Adipocyte (in vitro differentiated cells): Measurements from ENCODE around the gene RPS3.

ENCODE experiments used
- DNase-seq: peaks from one replicate; pipeline ENCODE4 v3.0.0-alpha.2; 2015; ENCODE audit warnings: low read depth
- H3K27me3 ChIP-seq: replicated peaks from 2 replicates; pipeline ENCODE4 v1.7.0; 2013; ENCODE audit warnings: mild to moderate bottlenecking, low read length, moderate library complexity; ENCODE audit not compliant: control insufficient read depth, insufficient read depth
- H3K36me3 ChIP-seq: 2 replicates; pipeline ENCODE4 v1.7.0; 2013; ENCODE audit warnings: low read length, mild to moderate bottlenecking, moderate library complexity; ENCODE audit not compliant: control insufficient read depth, insufficient read depth, severe bottlenecking
- H3K4me1 ChIP-seq: 2 replicates; pipeline ENCODE4 v1.7.0; 2013; ENCODE audit warnings: mild to moderate bottlenecking, low read length, moderate library complexity; ENCODE audit not compliant: control insufficient read depth, insufficient read depth
- H3K4me3 ChIP-seq: 2 replicates; pipeline ENCODE4 v1.7.0; 2013; ENCODE audit warnings: mild to moderate bottlenecking, low read length, moderate library complexity
- H3K9ac ChIP-seq: 2 replicates; pipeline ENCODE4 v1.7.0; 2013; ENCODE audit warnings: mild to moderate bottlenecking, low read length, moderate library complexity
- H3K9me3 ChIP-seq: 2 replicates; pipeline ENCODE4 v1.7.0; 2013; ENCODE audit warnings: mild to moderate bottlenecking, low read length, moderate library complexity; ENCODE audit not compliant: control insufficient read depth

RPS3 gene

DNA sequence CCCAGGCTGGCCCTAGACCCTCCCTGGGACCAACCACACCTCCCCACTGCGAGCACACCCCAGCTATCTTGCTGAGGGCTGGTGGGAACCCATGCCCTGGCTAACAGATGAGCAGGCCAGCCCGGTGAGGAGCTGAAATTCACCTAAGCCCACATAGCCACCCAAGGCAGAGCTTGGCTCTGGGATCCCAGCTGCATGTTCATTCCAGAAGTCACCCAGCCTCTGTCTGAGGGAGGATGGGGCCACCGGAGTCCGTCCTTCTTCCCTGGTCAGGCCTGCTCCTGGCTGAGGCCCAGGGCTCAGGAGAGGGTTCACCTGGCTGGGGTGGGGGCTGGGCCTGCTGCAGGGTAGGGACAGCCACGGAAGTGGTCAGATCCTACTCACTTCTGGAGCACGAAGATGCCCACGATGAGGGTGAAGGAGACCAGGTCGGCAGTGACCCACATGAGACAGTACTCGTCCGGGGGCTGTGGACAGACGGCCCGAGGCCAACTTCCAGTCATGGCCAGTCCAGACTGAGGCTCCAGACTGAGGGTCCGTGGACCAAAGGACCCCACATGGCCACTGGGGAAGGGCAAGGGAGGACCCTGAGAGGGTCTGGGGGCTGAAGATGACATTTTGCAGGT lies 40.3 kb downstream of the RPS3 start:
- Histone ChIP-seq H3K9ac (no peak overlapping the region), H3K4me1 (no peaks in the 10 kb centered on the region), H3K36me3 (no peaks in the 10 kb centered on the region), H3K9me3 (no peaks in the 10 kb centered on the region), H3K27me3 (peaks cover 8% of the 10 kb centered on the region), H3K4me3 (no peak overlapping the region)
- DNase-seq, result no peak

DNA sequence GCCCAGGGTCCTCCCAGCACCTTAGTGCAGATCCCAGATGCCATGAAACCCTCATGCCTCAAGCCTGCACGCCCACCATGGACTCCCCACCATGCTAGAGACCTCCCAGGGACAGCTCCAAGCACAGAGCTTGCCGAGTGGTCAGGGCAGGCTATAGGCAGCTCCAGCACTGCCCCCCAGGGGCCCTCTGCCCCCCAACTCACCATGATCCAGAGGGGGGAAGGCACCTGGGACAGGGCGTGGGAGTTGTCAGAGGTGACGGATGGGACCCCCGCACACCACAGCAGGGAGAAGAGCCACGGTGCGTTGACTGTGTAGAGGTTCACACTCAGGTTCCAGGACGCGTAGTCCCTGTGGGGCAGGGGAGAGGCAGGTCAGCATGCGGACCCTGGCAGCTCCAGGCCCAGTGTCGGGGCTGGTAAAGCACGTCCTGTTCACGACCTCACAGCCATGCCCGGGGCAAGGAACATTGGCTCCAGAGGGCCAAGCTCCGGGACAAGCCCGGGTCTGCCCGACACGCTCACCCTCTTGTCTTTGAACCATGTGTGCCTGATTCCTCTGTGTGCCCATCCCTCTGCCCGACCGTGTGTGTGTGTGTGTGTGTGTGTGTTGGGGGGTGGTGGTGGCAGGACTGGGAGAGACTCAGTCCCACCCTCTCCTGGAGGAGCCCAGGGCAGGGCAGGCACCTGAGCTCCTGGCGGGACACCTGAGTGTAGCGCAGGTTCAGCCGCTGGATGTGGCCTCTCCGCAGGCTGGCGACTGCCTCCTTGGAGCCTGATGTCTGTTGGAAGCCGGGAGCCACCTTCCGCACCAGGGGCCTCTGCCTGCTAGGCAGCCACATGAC lies 41.9 kb downstream of the RPS3 start:
- Histone ChIP-seq H3K4me1 (no peaks in the 10 kb centered on the region), H3K27me3 (peaks cover 8% of the 10 kb centered on the region), H3K4me3 (no peak overlapping the region), H3K36me3 (no peaks in the 10 kb centered on the region), H3K9ac (no peak overlapping the region), H3K9me3 (no peaks in the 10 kb centered on the region)
- DNase-seq, result no peak

DNA sequence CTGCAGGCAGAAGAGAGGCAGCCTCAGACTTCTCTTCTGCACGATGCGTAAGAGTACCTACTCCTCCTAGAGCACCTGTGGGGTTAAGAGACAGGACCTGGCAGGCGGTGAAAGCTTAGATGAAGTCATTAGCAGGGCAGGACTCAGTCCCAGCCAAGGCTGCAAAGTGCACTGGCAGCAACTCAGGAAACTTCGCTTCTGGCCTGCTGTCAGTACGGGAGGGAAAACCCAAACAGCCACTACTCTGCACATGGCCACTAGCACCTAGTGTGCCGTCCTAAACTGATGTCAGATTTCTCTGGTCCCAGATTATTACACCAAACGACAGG lies 42.5 kb downstream of the RPS3 start:
- Histone ChIP-seq H3K27me3 (peaks cover 8% of the 10 kb centered on the region), H3K4me1 (no peaks in the 10 kb centered on the region), H3K36me3 (no peaks in the 10 kb centered on the region), H3K9me3 (no peaks in the 10 kb centered on the region), H3K4me3 (no peak overlapping the region), H3K9ac (no peak overlapping the region)
- DNase-seq, result no peak

DNA sequence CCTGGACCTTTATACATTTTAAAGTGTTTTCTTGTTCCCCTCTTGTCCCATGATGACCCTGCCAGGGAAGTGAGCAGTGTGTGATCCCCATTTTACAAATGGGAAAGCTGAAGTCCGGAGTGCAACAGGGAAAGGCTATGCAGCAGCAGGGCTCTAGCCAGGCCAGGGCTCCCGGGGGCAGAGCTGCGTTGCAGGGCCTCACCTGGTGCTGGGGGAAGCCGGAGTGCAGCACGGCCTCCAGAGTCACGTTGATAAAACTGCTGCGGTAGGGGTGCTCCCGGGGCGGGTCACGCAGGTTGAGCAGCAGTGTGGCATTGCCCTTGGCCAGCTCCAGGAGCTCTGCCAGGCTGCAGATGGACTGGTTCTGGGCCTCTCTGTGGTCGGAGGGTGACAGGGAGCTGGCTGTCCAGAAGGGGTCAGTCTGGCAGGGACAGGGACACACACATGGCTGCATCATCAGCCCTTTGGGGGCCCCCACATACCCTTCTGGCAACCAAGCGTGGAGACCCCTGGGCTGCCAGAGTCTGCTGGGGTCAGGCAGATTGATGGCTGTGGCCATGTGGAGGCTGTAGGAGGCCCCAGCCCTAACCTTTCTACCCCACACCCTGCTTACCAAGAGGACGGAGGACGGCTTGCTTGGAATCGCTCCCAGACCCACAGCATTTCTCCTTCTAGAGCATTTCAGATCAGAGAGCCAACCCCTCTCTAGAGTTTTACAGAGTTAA lies 43.0 kb downstream of the RPS3 start:
- no peak overlapping the region for H3K4me3 ChIP-seq
- no peak overlapping the region for H3K9ac ChIP-seq
- no peaks in the 10 kb centered on the region for H3K4me1 ChIP-seq
- no peaks in the 10 kb centered on the region for H3K9me3 ChIP-seq
- no peaks in the 10 kb centered on the region for H3K36me3 ChIP-seq
- peaks cover 8% of the 10 kb centered on the region for H3K27me3 ChIP-seq
- no peak for DNase-seq

DNA sequence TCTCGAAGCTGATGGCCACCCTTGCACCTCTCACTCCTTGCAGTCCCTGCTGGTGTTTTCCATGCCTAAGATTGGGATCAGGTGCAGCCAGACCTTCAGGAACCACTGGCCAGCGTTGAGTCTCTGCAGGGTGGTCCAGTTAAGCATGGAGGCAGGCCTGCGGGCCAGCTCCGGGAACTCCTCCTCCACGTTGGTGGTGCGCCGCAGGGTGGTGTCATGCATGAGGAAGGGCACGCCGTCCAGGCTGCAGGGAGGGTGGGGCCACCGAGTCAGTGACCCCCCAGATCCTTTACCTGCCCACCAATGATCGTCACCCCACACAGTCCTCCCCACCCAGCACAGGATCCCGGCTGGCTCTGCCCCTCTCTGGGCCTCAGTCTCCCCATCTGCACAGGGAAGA lies 43.7 kb downstream of the RPS3 start:
- no peak for DNase-seq
- Histone ChIP-seq H3K9ac (no peak overlapping the region), H3K4me3 (no peak overlapping the region), H3K27me3 (peaks cover 8% of the 10 kb centered on the region), H3K36me3 (no peaks in the 10 kb centered on the region), H3K4me1 (no peaks in the 10 kb centered on the region), H3K9me3 (no peaks in the 10 kb centered on the region)

DNA sequence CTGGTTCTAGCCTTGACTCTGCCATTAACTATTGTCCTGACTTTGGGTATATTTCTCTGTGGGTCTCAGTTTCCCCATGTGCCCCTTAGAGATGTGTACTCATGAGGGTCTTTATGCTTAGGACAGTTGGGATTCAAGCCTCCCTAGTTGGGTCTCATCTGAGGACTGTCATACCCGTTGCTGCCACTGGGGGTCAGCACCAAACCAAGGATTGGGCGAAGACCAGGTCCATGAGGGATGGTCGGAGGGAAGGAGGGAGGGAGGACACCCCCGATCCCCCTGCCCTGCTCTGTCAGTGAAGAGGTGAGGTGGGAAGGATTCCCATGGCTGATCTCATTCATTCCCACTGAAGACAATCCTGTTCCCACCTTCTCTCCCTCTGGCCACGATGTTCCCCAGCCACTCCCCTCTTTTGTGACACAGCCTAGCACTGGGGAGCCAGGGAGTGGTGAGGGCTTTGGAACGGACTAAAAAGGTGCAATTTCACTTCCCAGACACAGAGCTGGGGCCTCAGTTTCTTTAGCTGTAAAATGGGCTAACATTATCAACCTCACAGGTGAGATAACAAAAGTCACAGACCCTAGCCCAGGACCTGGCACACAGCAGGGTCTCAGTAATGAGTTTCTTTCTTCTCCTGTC lies 46.1 kb downstream of the RPS3 start:
- no peaks in the 10 kb centered on the region for H3K9me3 ChIP-seq
- no peak overlapping the region for H3K9ac ChIP-seq
- no peaks in the 10 kb centered on the region for H3K36me3 ChIP-seq
- H3K4me3 ChIP-seq, result no peak overlapping the region
- DNase-seq, result peak; percentile 84
- peaks cover 8% of the 10 kb centered on the region for H3K27me3 ChIP-seq
- H3K4me1 ChIP-seq, result no peaks in the 10 kb centered on the region

DNA sequence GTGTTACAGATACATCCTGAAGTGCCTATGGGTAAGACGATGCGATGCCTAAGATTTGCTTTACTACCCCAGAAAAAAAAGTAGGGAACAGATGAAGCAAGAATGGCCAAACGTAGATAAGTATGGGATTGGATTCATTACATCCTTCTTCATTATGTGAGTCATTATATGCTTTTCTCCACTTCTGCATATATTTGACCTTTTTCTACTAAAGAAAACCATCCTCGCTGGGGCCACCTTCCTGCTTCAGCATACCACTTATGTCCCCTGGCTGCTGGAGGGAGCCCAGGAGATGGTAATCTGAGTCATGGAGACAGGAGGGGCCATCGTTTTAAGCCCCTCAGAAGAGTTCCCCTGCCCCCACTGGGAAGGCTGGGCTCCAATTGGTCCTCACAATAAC lies 48.1 kb downstream of the RPS3 start:
- Histone ChIP-seq H3K9ac (no peak overlapping the region), H3K9me3 (no peaks in the 10 kb centered on the region), H3K36me3 (no peaks in the 10 kb centered on the region), H3K27me3 (no peaks in the 10 kb centered on the region), H3K4me1 (no peaks in the 10 kb centered on the region), H3K4me3 (no peak overlapping the region)
- DNase-seq, result no peak

DNA sequence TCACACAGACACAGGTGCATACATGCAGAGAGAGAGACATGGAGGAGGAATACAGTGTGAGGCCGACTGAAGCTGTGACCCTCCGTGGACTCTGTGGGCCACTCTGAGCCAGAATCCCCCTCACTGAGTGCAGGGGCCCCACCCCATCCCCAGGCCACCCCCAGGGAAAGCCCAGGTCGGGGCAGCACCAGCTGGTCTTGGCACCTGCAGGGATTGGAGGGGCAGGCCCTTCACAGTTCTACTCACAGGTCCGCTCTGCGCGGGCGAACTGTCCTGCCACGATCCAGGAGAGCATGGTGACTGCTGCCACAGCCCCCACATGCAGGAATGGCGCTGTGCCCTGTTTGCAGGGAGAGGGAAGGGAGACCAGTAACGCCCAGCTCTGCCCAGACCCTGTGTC lies 50.0 kb downstream of the RPS3 start:
- Histone ChIP-seq H3K27me3 (no peaks in the 10 kb centered on the region), H3K4me3 (no peak overlapping the region), H3K36me3 (no peaks in the 10 kb centered on the region), H3K4me1 (peaks cover 7% of the 10 kb centered on the region), H3K9me3 (no peaks in the 10 kb centered on the region), H3K9ac (no peak overlapping the region)
- no peak for DNase-seq

DNA sequence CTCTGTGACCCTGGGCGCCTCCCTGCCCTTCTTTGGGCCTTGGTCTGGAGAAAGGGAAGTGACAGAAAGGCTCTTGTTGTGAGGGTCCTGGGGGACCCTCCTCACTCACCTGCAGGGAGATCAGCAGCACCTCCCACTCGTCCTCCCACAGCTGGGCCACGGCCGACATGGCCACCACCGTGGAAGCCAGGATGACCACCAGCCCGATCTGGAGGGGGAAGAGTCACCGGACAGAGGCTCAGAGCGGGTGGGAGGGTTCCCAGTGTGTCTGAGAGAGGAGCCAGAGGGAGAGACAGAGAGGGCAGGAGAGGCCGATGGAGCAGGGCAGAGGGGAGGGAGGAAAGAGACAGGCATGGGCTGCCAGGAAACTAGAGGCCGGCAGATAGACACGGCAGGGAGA lies 50.5 kb downstream of the RPS3 start:
- H3K4me1 ChIP-seq, result peaks cover 11% of the 10 kb centered on the region
- H3K4me3 ChIP-seq, result no peak overlapping the region
- no peaks in the 10 kb centered on the region for H3K27me3 ChIP-seq
- H3K9me3 ChIP-seq, result no peaks in the 10 kb centered on the region
- no peaks in the 10 kb centered on the region for H3K36me3 ChIP-seq
- no peak overlapping the region for H3K9ac ChIP-seq
- no peak for DNase-seq

DNA sequence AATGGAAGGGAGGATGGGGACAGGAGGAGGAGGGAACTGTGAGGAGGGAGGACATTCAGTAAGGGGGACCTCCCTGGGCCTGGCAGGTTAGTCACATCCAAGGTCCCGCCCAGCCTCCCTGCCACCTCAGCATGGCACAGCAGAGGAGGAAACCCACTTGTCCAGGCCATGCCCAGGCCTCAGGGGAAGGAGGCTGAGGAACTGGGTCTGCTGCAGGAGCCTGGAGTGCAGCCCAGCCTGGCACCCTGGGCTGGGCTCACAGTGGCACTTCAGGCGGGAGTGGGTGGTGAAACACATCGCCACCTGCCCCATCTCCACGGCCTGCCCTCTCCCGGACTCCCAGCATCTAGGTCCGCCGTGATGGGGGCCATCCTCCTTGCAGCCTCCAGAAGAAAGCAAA lies 50.9 kb downstream of the RPS3 start:
- H3K4me1 ChIP-seq, result peaks cover 15% of the 10 kb centered on the region

More for the DNA sequence above, 50.9 kb downstream of the RPS3 start:
- Histone ChIP-seq H3K4me3 (no peak overlapping the region), H3K36me3 (no peaks in the 10 kb centered on the region), H3K9ac (no peak overlapping the region), H3K9me3 (no peaks in the 10 kb centered on the region), H3K27me3 (no peaks in the 10 kb centered on the region)
- DNase-seq, result no peak
